ENCODE measurements around the gene RINL.

The RINL gene

GRCh38 chr19:38880882-38881609 is 3.0 kb upstream of the RINL start:
- Histone ChIP-seq H3K9ac (no peak overlapping the region), H3K4me3 (ENCODE audit: low read depth, low read length) (no peak overlapping the region), H3K4me2 (ENCODE audit: low read length) (no peak overlapping the region), H3K27ac (no peak overlapping the region), H2AFZ (no peak overlapping the region), H3K27me3 (ENCODE audit: control insufficient read depth, insufficient read depth, low read length) (no peaks in the 10 kb centered on the region), H3K4me1 (peaks cover 7% of the 10 kb centered on the region), H3K9me3 (ENCODE audit: control insufficient read depth, low read length) (no peaks in the 10 kb centered on the region), H3K36me3 (ENCODE audit: control insufficient read depth, insufficient read depth, low read length) (no peaks in the 10 kb centered on the region), H3K79me2 (no peaks in the 10 kb centered on the region)
- no peak for TF ChIP-seq CTCF (IDR thresholded peaks at IDR 0.05)

GRCh38 chr19:38880076-38880881 is 2.2 kb upstream of the RINL start:
- no peak overlapping the region for H2AFZ ChIP-seq
- no peak for TF ChIP-seq CTCF (IDR thresholded peaks at IDR 0.05)
- H3K4me1 ChIP-seq, result no peaks in the 10 kb centered on the region
- no peaks in the 10 kb centered on the region for H3K27me3 ChIP-seq (ENCODE audit: control insufficient read depth, insufficient read depth, low read length)
- H3K4me2 ChIP-seq (ENCODE audit: low read length), result no peak overlapping the region
- H3K36me3 ChIP-seq (ENCODE audit: control insufficient read depth, insufficient read depth, low read length), result no peaks in the 10 kb centered on the region
- no peaks in the 10 kb centered on the region for H3K9me3 ChIP-seq (ENCODE audit: control insufficient read depth, low read length)
- H3K4me3 ChIP-seq (ENCODE audit: low read depth, low read length), result no peak overlapping the region
- H3K27ac ChIP-seq, result no peak overlapping the region
- no peaks in the 10 kb centered on the region for H3K79me2 ChIP-seq
- no peak overlapping the region for H3K9ac ChIP-seq

GRCh38 chr19:38879400-38879751 is 1.3 kb upstream of the RINL start:
- Histone ChIP-seq H3K9ac (no peak overlapping the region), H3K27ac (no peak overlapping the region), H3K36me3 (ENCODE audit: control insufficient read depth, insufficient read depth, low read length) (no peaks in the 10 kb centered on the region)

GRCh38 chr19:38878575-38879399 is 712 bp upstream of the RINL start:
- TF ChIP-seq CTCF (IDR thresholded peaks at IDR 0.05), result no peak
- Histone ChIP-seq H3K4me1 (no peaks in the 10 kb centered on the region), H3K4me3 (ENCODE audit: low read depth, low read length) (no peak overlapping the region), H3K9me3 (ENCODE audit: control insufficient read depth, low read length) (no peaks in the 10 kb centered on the region), H3K4me2 (ENCODE audit: low read length) (no peak overlapping the region), H3K9ac (no peak overlapping the region), H3K27ac (no peak overlapping the region), H3K27me3 (ENCODE audit: control insufficient read depth, insufficient read depth, low read length) (no peaks in the 10 kb centered on the region), H2AFZ (no peak overlapping the region), H3K79me2 (no peaks in the 10 kb centered on the region), H3K36me3 (ENCODE audit: control insufficient read depth, insufficient read depth, low read length) (no peaks in the 10 kb centered on the region)

More at GRCh38 chr19:38879400-38879751, 1.3 kb upstream of the RINL start:
- Histone ChIP-seq H3K4me3 (ENCODE audit: low read depth, low read length) (no peak overlapping the region), H3K27me3 (ENCODE audit: control insufficient read depth, insufficient read depth, low read length) (no peaks in the 10 kb centered on the region), H3K4me2 (ENCODE audit: low read length) (no peak overlapping the region), H3K4me1 (no peaks in the 10 kb centered on the region), H2AFZ (no peak overlapping the region), H3K79me2 (no peaks in the 10 kb centered on the region), H3K9me3 (ENCODE audit: control insufficient read depth, low read length) (no peaks in the 10 kb centered on the region)
- no peak for TF ChIP-seq CTCF (IDR thresholded peaks at IDR 0.05)

All from parathyroid adenoma (tissue), 2 donors.